GM12875 (cell line): Measurements from ENCODE around the gene VPS18.
"Not testable (repeated sequence)": the region's sequence is repeated elsewhere in the genome, so short reads cannot be mapped to it uniquely, and the experiment has no call there.

Experiments
- H3K4me3 ChIP-seq: one replicate; pipeline ENCODE4 v1.5.1; 2011; ENCODE audit warnings: low read depth, low read length, control low read depth
- TF ChIP-seq, protein P1 (sequence below): IDR thresholded peaks from 2 replicates; pipeline ENCODE4 v1.5.1; 2011; ENCODE audit warnings: low read depth, mild to moderate bottlenecking, control low read depth, inconsistent platforms, low read length, moderate library complexity, borderline replicate concordance; ENCODE audit not compliant: insufficient read depth

Gene VPS18

DNA sequence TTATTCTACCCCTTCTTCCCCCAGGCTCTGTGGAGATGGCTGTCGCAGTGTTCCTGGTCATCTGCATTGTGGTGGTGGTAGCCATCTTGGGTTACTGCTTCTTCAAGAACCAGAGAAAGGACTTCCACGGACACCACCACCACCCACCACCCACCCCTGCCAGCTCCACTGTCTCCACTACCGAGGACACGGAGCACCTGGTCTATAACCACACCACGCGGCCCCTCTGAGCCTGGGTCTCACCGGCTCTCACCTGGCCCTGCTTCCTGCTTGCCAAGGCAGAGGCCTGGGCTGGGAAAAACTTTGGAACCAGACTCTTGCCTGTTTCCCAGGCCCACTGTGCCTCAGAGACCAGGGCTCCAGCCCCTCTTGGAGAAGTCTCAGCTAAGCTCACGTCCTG lies 37.5 kb upstream of the VPS18 start:
- TF ChIP-seq, protein P1, sequence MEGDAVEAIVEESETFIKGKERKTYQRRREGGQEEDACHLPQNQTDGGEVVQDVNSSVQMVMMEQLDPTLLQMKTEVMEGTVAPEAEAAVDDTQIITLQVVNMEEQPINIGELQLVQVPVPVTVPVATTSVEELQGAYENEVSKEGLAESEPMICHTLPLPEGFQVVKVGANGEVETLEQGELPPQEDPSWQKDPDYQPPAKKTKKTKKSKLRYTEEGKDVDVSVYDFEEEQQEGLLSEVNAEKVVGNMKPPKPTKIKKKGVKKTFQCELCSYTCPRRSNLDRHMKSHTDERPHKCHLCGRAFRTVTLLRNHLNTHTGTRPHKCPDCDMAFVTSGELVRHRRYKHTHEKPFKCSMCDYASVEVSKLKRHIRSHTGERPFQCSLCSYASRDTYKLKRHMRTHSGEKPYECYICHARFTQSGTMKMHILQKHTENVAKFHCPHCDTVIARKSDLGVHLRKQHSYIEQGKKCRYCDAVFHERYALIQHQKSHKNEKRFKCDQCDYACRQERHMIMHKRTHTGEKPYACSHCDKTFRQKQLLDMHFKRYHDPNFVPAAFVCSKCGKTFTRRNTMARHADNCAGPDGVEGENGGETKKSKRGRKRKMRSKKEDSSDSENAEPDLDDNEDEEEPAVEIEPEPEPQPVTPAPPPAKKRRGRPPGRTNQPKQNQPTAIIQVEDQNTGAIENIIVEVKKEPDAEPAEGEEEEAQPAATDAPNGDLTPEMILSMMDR = no peak
- H3K4me3 ChIP-seq = no peak overlapping the region

DNA sequence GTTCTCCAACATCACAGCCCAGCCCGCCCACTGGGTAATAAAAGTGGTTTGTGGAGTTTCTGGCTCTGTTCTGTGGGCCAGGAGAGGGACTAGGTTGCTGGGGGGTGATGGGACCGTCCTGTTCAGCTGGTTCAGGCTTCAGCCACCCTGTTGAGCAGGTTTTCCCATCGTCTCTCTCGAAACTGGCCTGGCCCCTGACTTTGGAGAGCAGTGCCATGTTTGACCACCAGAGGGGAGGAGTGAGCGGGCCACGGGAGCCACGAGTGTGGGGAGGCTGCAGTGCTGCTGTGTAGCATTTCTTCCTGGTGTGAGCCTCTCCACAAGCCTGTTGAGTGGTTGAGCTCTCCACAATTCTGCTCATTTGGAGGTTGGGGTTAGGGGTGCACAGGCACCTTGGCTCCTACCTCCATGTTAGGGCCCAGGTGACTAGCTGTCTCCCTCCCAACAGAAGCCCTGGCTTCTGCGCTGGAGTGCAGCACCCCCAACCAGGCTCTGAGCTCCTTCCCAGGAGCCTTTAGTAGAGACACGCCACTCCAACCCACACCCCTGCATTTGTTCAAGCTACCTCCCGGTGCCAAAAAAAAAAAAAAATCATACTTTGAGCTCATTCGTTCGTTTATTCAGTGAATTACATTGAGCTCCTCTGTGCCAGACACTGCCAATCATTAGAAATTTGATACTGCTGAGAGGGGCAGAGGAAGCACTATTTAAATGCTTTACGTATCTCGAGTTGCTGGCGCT lies 36.5 kb upstream of the VPS18 start:
- no peak overlapping the region for H3K4me3 ChIP-seq
- TF ChIP-seq, protein P1 = peak; percentile 99

DNA sequence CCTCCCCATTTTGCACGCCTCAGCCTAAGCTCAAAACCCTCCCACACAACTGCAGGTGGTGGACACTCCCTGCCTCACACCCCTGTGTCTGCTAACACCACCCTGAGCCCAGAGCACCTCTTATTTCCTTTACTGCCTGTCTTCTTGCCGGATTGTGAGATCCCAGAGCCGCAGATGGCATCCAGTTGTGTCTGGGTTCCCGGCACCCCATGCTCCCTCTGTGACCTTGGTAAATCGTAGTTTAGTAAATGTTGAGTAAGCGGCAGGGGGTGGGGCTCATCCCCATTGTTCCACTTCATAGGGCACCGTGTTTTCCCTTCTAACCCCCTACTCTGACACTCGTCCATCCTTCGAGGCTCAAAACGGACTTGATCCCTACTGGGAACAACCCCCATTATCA lies 35.5 kb upstream of the VPS18 start:
- TF ChIP-seq, protein P1 = no peak
- no peak overlapping the region for H3K4me3 ChIP-seq

DNA sequence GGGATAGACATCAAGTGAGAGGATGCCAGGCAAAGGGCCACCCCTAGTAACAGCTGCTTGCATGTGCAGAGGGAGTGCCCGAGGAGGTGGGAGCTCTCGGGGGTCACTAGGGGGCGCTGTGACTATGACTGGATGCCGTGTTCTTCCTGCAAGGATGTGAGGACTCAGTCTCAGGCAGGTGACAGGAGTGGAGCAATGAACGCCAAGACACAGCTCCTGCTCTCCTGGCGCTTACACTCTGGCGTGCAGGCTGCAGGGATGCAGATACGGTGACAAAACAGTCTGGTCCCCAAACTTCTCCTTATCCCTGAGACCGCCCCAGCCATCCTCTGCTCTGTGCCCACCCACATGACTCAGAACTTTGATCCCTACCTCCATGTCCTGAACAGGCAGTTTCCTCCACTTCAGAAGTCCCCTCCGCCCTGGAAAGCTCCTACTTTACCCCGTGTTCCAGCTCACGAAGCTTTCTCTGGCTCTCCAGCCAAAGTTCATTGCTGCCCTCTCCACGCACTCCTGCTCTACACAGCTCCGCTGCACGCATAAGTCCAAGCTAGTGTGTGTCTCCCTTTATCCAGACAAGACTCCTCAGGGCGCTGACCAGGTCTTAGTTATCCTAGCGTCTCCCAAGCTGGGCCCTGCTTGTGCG lies 34.9 kb upstream of the VPS18 start:
- no peak overlapping the region for H3K4me3 ChIP-seq
- TF ChIP-seq, protein P1 = peak; percentile 92

DNA sequence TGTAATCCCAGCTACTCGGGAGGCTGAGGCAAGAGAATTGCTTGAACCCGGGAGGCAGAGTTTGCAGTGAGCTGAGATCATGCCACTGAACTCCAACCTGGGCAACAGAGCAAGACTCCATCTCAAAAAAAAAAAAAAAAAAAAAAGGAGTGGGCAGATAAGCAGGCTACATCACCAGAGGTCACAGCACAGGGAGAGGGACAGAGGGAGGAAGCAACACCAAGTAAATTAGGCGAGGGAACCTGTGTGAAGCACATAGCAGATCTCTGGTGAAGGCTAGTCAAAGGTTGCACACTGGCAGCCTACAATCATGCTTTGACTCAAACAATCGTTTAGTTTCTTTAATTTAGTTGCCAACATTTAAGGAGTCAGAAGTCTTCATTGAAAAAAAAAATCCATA lies 33.1 kb upstream of the VPS18 start:
- not testable (repeated sequence) for H3K4me3 ChIP-seq

DNA sequence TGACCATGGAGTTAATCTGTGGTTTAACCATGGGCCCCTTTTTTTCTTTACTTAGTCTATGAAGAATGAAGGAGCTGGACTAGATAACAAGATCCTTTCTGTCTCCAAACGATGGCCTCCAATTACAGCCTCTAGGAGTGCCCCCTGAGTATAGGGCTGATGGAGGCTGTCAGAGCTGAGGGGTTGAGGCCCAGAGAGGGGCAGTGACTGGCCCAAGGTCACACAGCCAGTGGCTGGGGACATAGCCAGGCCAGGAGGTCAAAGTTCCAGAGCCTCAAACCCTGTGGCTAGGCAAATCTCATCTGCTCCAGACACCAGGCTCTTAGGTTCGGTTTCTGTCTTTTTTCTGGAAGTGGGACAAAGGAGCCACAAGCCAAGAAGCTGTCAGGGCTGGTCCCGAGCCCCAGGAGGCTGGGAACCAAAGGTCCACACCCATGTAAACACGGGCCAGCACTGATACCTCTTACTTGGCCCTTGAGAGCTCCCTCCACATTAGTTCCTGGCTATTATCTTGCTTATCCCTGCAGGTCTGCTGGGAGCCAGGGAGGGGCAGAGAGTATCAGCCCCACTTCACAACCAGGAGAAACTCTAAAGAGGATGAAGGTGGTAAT lies 30.5 kb upstream of the VPS18 start:
- no peak overlapping the region for H3K4me3 ChIP-seq
- TF ChIP-seq, protein P1 = no peak

DNA sequence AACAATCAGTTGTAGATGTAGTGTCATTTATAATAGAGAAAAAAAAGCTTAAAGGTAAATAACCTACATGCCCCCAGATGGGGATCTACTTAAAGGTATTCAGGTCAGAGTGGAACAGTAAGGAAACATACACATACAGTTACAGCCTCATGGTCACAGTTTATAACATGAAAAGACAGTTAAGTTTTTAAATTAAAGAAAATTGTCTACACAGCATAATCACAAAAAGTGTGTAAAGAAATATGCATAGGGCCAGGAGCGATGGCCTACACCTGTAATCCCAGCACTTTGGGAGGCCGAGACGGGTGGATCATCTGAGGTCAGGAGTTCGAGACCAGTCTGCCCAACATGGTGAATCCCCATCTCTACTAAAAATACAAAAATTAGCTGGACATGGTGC lies 27.1 kb upstream of the VPS18 start:
- TF ChIP-seq, protein P1 = no peak

More for the DNA sequence above, 27.1 kb upstream of the VPS18 start:
- no peak overlapping the region for H3K4me3 ChIP-seq
